Urothelium cell line (cell line): ENCODE results near the gene ING2.
A peak's percentile ranks its signal among the peaks of the same experiment; 100 is the strongest.

Experiments used
- DNase-seq: peaks from one replicate; pipeline ENCODE4 v3.0.0; 2011; ENCODE audit warnings: low spot score, mixed read lengths
- FAIRE-seq: peaks from 2 replicates; lab custom pipeline; 2011; peaks lifted over from hg19 to GRCh38; lab: Jason Lieb, UNC

Gene ING2

DNA sequence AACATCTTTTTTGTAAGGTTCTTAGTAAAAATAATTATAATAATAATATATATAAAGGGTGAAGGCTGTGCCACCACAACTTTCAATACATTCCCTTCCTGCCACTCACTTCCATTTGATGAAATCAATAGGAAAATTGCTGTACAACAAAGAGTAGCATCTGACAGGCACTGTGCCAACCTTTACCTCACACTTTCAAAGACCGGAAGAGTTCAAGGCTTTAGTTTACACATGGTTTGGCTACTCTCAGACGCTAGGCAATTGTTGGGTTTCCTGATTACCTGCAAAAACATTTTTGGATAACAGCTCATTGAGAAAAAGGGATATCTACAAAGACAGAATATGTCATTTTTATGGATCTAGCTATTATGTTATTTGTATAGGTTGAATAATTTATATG lies 5.5 kb upstream of the ING2 start:
- DNase-seq, result no peak
- FAIRE-seq, result no peak

DNA sequence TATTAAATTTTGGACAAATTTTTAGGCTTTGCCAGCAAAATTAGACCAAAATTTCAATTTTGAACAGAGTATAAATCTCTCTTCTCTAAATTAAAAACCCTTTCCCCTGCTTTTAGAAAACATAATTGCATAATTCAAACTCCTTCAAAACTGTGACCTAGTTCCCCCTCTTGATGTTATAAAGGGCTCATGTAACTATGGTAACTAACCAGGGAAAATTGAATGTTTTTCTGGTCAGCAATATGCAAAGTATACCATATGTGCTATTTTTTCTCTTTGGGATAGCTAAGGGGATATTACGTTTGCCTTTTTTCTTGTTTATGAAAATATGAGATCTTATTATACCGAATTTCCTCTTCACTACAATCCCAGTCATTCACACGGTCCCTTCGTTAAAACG lies 5.1 kb upstream of the ING2 start:
- FAIRE-seq (no peak), DNase-seq (no peak)

DNA sequence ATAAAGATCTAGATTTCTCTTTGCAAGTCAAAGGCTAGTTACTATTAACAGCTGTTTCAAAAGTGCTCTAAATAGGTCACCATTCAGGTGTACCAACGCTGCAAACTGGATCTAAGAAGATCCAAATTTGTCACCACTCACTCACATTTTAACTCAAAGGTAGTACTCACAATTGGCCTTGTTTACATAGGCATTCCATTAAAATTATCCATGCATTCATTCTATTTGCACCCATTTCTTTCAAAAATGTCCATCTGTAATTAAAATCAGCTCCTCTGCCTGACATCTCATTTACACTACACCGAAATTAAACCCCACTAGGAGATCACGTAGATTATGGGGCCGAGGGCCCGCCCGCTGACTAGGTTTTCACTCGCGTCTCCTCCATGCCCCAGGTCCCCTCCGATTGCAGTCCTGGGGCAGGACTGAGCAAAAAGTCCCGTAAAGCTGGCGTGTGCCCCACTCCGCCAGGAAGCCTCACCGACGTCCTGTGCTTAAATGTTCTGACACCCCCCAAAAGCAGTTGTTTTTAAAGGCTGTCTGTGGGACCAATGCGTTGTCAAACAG lies 1.3 kb upstream of the ING2 start:
- FAIRE-seq (no peak), DNase-seq (no peak)

DNA sequence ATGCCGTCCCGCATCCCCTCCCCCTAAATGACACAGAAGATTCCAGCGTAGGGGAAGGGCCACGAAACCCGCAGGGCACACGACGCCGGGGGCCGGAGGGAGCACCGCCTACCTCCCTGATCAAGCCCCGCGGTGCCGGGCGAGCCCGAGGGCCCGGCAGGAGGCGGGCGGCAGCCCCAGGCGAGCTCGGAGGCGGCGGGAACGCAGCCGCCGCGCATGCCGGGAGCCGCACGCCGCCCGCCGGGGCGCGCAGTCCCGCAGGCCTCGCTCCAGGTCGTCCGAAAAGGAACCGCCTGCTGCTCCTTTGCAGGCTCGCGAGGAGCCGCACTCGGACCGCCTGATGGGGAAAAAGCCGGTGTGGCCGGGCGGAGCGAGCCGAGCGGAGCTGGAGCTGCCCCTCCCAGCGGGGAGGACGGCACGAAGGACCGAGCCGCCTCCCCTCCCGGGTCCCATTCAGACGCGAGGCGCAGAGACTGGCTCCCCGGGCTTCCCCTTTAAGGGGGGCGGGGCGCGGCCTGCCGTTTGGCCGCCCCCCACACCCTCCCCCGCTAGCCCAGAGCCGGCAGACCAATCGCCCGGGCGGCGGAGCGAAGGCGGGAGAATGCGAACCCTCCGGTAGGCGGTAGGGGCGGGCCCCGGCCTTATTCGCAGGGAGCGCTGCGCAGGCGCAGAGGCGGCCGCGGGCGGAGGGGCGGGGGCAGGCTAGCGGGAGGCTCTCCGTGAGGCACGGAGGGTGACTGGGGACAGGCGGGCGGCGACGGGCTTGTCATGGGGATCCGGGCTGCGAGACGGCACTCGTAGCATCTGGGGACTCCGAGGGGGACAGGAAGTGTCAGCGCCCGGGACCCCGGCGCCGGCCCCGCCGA lies 561 bp upstream of the ING2 start:
- FAIRE-seq (no peak), DNase-seq (peak; percentile 96)

DNA sequence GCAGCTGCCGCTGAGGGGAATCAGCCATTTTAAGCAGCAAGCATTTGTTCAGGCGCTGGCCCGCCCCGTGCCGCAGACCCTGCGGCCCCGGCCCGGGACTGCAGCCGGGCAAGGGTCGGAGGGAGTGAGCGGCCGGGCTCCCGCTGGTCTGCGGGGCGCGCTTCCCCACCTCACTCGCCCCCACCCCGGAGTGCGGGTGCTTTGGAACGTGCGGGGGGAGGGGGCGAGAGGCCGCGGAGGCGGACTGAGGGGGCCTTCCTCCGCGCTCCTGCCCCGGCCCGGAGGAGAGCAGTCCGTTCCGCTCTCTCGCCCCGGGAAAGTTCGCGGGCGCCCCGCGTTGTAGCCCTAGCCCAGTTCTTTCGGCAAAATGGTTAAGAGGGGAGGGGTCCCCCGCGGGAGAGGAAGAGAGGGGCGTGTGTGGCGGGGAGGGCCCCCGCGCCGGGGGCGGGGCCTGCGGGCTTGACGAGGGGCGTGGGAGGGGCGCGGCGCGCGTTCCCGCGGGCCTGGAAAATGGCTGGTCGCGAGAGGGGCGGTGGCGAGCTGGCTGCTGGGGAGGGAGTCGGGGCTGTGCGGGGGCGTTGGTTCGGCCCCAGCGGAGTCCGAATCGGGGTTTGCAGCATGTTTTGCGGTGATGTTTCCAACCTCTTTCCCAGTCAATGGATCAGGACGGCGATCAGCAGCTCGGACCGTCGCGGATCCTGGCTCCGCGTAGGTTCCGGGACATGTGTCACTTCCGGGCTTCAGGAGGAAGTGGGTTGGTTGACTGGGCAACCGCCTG lies 942 bp downstream of the ING2 start:
- DNase-seq (peak; percentile 85), FAIRE-seq (no peak)

DNA sequence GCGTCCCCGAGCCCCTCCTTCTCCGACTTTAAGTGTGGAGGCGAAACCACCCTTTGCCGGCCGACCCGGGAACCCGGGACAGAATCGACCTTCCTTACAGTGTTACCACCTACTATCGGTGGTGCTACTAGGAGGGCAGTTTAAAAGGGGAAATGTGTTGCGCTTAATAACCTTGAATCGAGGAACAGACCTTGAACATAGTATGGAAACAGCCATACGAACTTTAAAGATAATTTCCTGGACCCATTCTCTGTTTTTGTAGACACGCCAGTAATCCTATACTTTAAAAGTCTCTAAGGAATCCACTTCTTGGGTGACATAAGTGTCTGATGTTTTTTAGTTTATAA lies 1.5 kb downstream of the ING2 start:
- FAIRE-seq, result no peak

DNA sequence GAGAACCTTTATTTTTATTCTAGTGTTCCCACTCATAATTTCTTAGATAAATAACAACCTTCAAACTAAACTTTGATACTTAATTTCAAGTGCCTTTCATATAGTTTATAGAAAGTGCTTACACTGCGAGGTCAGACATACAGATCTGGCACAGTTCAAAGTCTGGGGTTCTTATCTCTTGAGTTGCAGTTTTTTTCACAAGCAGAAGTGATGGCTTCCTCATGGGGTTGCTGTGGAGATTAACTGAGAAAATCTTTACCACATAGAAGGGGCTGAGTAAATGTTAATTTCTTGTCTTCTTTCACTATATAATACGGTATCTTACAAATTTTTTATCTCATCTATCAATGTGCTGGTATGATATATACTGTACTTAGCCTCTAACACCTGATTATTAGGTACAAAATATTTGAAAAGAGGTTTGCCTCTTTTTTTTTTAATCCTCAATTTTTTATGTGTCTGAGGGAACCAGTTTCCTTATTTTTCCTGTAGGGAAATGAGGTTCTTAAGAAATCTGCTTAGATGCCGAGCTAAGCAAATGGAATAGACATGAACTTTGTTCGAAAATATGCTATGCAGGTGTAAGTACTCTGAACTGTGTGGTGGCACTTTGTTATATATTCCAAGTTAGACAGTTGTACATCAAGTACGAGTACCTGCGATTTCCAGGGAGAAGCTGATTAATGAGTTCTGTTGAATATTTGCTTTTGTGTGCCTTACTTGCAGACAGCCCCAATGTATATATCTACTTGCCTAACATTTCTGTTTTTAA lies 3.3 kb downstream of the ING2 start:
- no peak for FAIRE-seq

More for the DNA sequence above, 1.5 kb downstream of the ING2 start:
- DNase-seq, result no peak

DNA sequence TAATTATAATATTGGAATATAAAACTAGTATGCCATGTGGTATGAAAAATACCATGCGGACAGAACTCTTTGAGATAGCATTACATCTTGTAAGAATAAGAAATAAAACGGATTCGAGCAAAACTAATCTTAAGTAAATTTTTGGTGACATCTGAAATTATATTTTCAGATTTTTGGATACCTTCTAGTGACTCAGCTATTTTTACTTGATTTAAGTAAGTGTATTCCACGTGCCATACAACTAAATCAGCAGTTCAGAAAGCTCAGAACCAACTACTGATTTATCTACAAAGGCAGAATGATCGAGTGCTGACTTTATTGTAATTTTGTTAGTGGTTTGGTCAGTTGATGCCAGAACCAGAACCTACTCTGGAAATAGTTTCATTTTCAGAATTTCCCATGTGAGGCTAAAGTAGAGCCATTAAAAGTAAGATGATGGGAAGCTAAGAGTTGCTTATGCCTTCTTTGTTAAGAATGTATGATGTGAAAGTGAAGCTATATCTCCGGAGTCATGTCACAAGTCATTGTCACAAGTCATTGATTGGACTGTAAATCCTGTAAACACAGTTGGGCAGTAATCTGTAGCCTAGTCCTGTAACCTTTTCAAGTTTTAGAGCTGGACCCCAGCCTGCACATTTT lies 4.0 kb downstream of the ING2 start:
- DNase-seq, result no peak
- FAIRE-seq, result no peak

More for the DNA sequence above, 3.3 kb downstream of the ING2 start:
- no peak for DNase-seq

DNA sequence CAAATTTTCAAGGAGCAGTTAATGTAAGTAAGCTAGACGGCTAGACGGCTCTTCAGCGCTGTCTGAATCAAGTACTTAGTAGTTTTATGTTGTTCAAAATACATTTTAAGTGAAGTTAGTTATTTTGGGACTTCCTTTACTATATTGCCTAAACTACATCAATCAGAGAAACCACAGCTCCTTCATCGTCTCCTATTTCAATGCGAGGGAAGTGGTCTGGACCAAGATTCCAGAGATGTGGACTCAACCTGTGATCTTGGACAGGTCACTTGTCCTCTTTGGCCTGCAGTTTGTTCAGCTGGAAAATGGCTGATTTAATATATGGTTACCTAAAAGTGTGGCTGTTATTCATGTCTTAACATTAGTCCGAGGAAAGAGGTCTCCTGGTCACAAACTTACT lies 10.6 kb downstream of the ING2 start:
- FAIRE-seq, result no peak
- no peak for DNase-seq

DNA sequence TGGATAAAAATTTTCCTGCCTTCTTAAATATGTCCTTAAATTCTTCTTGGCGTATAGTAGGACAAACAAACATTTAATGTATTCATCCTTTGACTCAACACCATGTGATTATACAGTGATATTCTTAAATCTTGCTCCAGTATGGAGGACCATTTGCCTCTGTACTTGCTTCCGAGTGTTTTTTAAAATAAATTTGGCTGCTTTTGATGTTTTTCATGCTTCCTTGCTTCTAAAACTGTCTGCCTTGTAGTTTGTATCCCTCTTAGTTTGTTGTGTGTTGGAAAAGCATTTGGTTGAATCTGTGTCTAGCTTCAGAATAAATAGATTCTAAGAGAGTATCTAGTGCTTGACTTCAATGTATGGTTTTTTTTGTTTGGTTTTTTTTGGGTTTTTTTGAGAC lies 12.3 kb downstream of the ING2 start:
- no peak for FAIRE-seq
- DNase-seq, result no peak

DNA sequence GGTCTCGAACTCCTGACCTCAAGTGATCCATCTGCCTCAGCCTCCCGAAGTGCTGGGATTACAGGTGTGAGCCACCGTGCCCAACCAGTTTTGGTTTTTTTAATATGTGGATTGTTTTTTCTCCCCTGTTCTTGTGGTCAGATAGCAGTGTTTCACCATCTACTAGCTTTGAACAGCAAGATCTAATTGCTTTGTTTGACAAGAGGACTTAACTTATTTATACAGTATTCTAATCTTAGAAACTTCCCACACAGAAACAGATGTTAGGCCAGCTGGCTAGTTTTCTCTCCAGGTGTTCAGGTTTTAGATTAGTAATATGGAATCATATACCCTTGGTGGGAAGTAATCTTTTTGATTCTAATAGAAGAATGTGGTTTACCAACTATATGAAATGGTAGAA lies 12.9 kb downstream of the ING2 start:
- FAIRE-seq, result no peak
- no peak for DNase-seq

DNA sequence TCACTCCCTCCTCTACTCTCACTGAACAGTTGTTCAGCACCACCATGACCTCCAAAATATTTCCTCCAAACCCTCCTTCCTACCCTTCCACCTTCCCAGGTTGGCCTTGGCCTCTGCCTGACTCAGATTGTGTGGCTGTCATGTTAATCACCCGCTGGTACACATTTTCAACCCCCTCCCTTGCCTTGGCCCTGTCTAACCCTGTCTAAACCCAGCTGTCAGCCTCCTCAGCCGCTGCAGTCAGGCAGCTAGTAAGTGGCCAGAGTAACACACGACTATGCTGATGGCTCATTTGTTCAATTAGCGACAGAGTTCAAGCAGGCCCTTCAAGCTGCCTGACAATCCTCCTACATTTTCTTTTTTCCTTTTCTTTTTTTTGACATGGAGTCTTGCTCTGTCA lies 18.0 kb downstream of the ING2 start:
- FAIRE-seq (no peak), DNase-seq (no peak)

DNA sequence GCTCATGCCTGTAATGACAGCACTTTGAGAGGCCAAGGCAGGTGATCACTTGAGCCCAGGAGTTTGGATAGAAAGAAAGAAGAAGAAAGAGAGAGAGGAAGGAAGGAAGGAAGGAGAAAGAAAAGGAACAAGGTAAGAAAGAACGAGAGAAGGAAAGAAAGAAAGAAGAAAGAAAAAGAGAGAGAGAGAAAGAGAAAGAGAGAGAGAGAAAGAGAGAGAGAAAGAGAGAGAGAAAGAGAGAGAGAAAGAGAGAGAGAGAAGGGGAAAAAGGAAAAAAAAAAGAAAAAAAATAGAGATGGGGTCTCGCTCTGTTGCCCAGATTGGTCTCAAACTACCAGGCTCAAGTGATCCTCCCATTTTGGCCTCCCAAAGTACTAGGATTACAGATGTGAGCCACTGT lies 22.5 kb downstream of the ING2 start:
- FAIRE-seq (no peak), DNase-seq (no peak)

DNA sequence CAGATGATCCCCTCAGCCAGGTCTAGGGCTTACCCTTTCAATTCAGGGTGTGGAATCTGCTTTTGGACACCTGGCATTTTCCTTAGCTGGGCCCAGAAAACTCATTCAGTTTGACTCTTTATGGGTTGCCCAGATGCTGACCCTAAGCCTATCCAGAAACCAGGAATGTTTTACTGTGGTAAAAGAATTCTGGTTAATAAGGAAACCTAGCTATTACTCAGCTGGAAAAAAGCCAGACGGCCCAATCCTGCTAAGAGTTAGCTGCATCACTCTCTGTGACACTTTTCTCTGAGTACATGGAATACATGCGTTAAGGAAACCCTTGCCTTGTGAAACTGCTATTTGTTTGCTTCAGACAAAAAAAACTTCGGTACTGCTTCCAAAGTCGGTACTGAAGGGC lies 28.0 kb downstream of the ING2 start:
- DNase-seq (no peak), FAIRE-seq (no peak)

DNA sequence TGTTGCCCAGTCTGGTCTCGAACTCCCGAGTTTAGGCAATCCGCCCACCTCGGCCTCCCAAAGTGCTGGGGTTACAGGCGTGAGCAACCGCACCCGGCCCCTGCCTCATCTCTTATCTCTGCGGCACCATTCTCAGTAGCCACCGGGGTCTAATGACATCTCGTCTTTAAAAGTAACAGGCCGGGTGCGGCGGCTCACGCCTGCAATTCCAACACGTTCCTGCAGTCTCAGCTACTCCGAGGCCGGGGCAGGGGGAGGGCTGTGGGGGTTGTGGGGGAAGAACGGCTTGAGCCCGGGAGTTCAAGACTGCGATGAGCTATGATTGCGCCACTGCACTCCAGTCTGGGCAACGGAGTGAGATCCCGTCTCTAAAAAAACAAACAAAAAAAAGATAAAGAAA lies 28.8 kb downstream of the ING2 start:
- FAIRE-seq (no peak), DNase-seq (peak; percentile 56)

DNA sequence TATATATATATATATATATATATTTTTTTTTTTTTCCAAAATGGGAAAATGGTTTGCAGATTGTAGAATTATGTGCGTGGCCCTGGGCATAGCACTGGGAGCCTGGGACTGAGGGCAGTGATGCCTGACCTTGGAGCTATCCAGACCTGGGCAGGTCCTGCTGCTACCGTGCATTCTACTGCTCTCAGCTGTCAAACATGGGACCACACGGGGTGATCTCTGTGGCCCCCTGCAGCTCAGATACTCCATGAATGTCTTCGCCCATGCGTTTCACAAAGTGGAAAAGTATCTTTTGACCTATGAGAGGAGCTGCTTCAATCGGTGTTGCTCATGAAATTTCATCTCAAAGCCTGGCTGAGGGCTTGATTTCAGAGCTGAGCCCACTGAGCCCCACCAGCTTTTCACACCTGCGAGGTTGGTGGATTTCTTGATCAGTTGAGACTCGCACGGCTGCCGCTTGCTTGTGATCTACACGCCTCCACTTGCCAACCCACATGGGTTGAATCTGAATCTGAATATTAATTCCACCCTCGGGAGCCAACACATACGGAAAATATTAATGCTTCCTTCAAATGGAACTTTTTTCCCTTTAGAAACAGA lies 35.7 kb downstream of the ING2 start:
- FAIRE-seq, result no peak

DNA sequence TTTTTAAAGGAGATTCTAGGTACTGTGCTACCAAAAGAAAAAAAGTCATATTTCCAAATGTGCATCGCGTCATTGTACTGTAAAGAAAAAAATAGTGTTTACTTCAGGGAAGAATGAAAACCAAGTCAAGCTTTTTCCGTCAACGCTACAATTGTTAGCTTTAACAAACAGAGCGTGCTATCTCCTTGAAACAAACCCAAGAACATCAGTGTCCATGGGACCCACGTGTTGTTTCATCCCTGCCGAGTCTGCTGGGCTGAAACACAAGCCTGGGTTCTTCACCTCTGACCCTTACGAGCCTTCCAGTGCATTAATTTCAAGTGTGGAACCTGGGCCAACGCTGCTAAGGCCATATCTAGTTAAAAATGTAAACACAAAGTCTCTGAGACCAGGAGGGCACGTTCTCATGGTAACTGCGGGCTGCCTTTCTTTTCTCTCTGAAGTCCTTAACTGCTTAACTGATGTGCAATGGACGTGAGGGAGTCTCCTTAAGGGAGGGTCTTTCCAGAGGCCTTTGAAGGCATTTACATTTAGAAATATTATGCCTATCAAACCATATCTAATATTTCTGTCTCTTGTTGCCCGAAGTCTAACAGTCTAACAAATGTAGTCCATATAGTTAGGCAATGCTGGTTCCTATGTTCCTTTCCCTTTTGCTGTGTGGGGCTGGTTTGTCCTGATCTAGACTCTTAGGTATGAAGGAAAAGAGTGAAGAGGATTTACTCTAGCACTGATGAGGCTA lies 36.3 kb downstream of the ING2 start:
- DNase-seq (no peak), FAIRE-seq (no peak)

More for the DNA sequence above, 35.7 kb downstream of the ING2 start:
- no peak for DNase-seq

DNA sequence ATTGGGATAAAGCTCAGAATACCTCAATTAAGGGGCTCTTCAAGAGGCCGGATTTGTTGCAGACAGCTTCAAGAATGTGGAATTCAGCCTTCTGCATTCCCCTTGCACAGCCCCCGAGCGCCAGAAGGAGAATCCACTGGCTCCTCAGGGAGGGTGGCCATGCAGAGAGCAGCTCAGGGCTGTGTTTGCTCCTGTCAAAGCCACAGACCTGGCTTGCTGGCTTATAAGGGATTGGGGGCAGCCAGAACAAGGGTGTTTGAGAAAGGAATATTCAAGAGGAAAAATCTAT lies 36.8 kb downstream of the ING2 start:
- FAIRE-seq, result no peak

DNA sequence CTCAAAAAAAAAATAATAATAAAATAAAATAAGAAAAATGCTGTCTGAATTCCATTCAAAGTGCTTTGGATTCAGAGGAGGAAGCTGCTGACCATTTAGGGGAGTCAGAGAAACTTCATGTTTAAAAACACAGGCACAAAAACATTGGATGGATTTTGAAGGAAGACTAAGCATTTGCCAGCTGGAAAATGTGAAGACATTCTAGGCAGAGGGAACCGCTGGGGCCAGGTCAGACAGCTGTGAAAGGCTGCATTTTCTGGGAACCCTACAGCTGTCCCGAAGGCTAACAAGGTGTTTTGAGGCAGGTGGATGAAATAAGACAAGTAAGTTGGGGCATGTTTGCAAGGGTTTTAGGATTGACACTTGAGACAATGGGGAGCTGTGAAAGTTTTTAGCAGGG lies 38.6 kb downstream of the ING2 start:
- DNase-seq, result no peak

More for the DNA sequence above, 36.8 kb downstream of the ING2 start:
- no peak for DNase-seq

DNA sequence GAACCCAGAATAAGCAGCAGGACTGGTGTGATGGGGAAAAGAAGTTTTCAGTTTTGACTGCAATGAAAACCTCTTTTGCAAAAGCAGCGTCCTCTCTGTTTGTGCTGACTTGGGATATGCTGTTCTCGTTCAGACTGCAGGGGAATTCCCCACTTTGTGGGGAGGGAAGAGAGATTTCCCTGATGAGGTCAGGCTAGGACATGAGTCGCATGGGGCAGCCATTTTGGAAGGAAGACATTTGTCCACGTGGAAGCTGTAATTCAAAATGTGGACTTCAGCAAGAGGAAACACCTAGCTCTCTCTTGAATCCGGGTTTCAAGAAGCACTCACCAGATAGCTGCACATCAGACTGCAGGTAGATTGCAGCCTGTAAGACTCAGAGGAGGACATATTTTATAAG lies 39.3 kb downstream of the ING2 start:
- no peak for DNase-seq
- no peak for FAIRE-seq

More for the DNA sequence above, 38.6 kb downstream of the ING2 start:
- FAIRE-seq, result no peak
